Dendritic cell treated with granulocyte-macrophage colony-stimulating factor and Interleukin-4, amounts not matched to agents 40 ng/mL and 50 ng/mL, for 4 days (primary cell): ENCODE results near the gene SLC12A6.
"Not testable (repeated sequence)": the region's sequence is repeated elsewhere in the genome, so short reads cannot be mapped to it uniquely, and the experiment has no call there.

Experiments
- H3K27ac Mint-ChIP-seq: one replicate; pipeline ENCODE4 v1.8.0; 2022; ENCODE audit warnings: mild to moderate bottlenecking, mixed read lengths
- H3K27me3 Mint-ChIP-seq: one replicate; pipeline ENCODE4 v1.8.0; 2022; ENCODE audit warnings: mild to moderate bottlenecking, mixed read lengths
- H3K36me3 Mint-ChIP-seq: one replicate; pipeline ENCODE4 v1.8.0; 2022; ENCODE audit warnings: low read depth, mixed read lengths
- H3K4me1 Mint-ChIP-seq: one replicate; pipeline ENCODE4 v1.8.0; 2022; ENCODE audit warnings: low read depth, mixed read lengths
- H3K4me3 Mint-ChIP-seq: one replicate; pipeline ENCODE4 v1.8.0; 2022; ENCODE audit warnings: mild to moderate bottlenecking, moderate library complexity, mixed read lengths
- H3K9me3 Mint-ChIP-seq: one replicate; pipeline ENCODE4 v1.8.0; 2022; ENCODE audit warnings: mixed read lengths
- intact Hi-C: fragments of 100-400 bp; cut with micrococcal nuclease; formaldehyde crosslinking; loops from one replicate; pipeline ENCODE4 v1.15.0; 2022

Gene SLC12A6

GRCh38 chr15:34337557-34338306 is at the start of gene SLC12A6:
Gene SLC12A6 (minus strand): TSS chr15:34337781. CDS start chr15:34336680, 1,101 bp downstream.
- H3K27me3 Mint-ChIP-seq, result no peaks in the 10 kb centered on the region
- peak within 1 kb of the TSS; percentile 95 for H3K4me3 Mint-ChIP-seq
- no peaks in the 10 kb centered on the region for H3K9me3 Mint-ChIP-seq
- peak within 1 kb of the TSS; percentile 90 for H3K27ac Mint-ChIP-seq
- peaks cover 51% of the 10 kb centered on the region for H3K4me1 Mint-ChIP-seq
- peaks cover 34% of the 10 kb centered on the region for H3K36me3 Mint-ChIP-seq
- intact Hi-C loops, result loop anchor here (5.0 to 10.0 kb wide), 3 partner anchors 110 to 1183 kb away; partner anchors contain the start of genes EMC4, EMC7 and PGBD4

- H3K27ac Mint-ChIP-seq, H3K36me3 Mint-ChIP-seq, intact Hi-C loops, H3K4me3 Mint-ChIP-seq, H3K9me3 Mint-ChIP-seq, H3K4me1 Mint-ChIP-seq, H3K27me3 Mint-ChIP-seq: not testable (repeated sequence)
Observed at GRCh38 chr15:34381829-34382521, 44.4 kb upstream of the SLC12A6 start.

- H3K27ac Mint-ChIP-seq, H3K4me3 Mint-ChIP-seq, H3K4me1 Mint-ChIP-seq, H3K9me3 Mint-ChIP-seq, H3K36me3 Mint-ChIP-seq, H3K27me3 Mint-ChIP-seq, intact Hi-C loops: not testable (repeated sequence)
Observed at GRCh38 chr15:34380491-34380890, 42.9 kb upstream of the SLC12A6 start.

GRCh38 chr15:34376856-34377255 is 39.3 kb upstream of the SLC12A6 start:
- intact Hi-C loops, result no loop called here
- no peaks in the 10 kb centered on the region for H3K4me1 Mint-ChIP-seq
- H3K4me3 Mint-ChIP-seq, result no peak overlapping the region
- H3K27ac Mint-ChIP-seq, result no peak overlapping the region
- H3K27me3 Mint-ChIP-seq, result peaks cover 2% of the 10 kb centered on the region
- H3K9me3 Mint-ChIP-seq, result no peaks in the 10 kb centered on the region
- no peaks in the 10 kb centered on the region for H3K36me3 Mint-ChIP-seq

- H3K4me1 Mint-ChIP-seq, intact Hi-C loops, H3K27me3 Mint-ChIP-seq, H3K4me3 Mint-ChIP-seq, H3K27ac Mint-ChIP-seq, H3K36me3 Mint-ChIP-seq, H3K9me3 Mint-ChIP-seq: not testable (repeated sequence)
Observed at GRCh38 chr15:34375541-34375940, 38.0 kb upstream of the SLC12A6 start.

- intact Hi-C loops, result no loop called here
Observed at GRCh38 chr15:34374816-34375215, 37.2 kb upstream of the SLC12A6 start.

GRCh38 chr15:34373951-34374350 is 36.4 kb upstream of the SLC12A6 start:
- H3K9me3 Mint-ChIP-seq, result no peaks in the 10 kb centered on the region
- H3K36me3 Mint-ChIP-seq, result no peaks in the 10 kb centered on the region
- H3K27ac Mint-ChIP-seq, result no peak overlapping the region
- peaks cover 2% of the 10 kb centered on the region for H3K27me3 Mint-ChIP-seq
- no peak overlapping the region for H3K4me3 Mint-ChIP-seq
- intact Hi-C loops, result no loop called here
- H3K4me1 Mint-ChIP-seq, result peaks cover 12% of the 10 kb centered on the region

More at GRCh38 chr15:34374816-34375215, 37.2 kb upstream of the SLC12A6 start:
- Mint-ChIP-seq H3K9me3 (no peaks in the 10 kb centered on the region), H3K36me3 (no peaks in the 10 kb centered on the region), H3K27me3 (peaks cover 2% of the 10 kb centered on the region), H3K4me3 (no peak overlapping the region), H3K4me1 (peaks cover 8% of the 10 kb centered on the region), H3K27ac (no peak overlapping the region)

- no peaks in the 10 kb centered on the region for H3K27me3 Mint-ChIP-seq
- H3K36me3 Mint-ChIP-seq, result peaks cover 15% of the 10 kb centered on the region
- H3K4me3 Mint-ChIP-seq, result no peak overlapping the region
- peaks cover 31% of the 10 kb centered on the region for H3K4me1 Mint-ChIP-seq
- no peak overlapping the region for H3K27ac Mint-ChIP-seq
- no peaks in the 10 kb centered on the region for H3K9me3 Mint-ChIP-seq
- intact Hi-C loops, result no loop called here
Observed at GRCh38 chr15:34370643-34371042, 33.1 kb upstream of the SLC12A6 start.

- Mint-ChIP-seq H3K4me3 (no peak overlapping the region), H3K27ac (no peak overlapping the region), H3K27me3 (no peaks in the 10 kb centered on the region), H3K4me1 (peaks cover 36% of the 10 kb centered on the region), H3K36me3 (peaks cover 15% of the 10 kb centered on the region), H3K9me3 (no peaks in the 10 kb centered on the region)
- intact Hi-C loops, result no loop called here
Observed at GRCh38 chr15:34370129-34370528, 32.5 kb upstream of the SLC12A6 start.

GRCh38 chr15:34367101-34368081 is 29.8 kb upstream of the SLC12A6 start, which contains the start of gene LPCAT4:
Gene LPCAT4 (minus strand): TSS chr15:34367196. CDS start chr15:34367100, 96 bp downstream.
- H3K4me3 Mint-ChIP-seq, result peak within 1 kb of the TSS; percentile 93
- intact Hi-C loops, result loop anchor here (1.0 to 10.0 kb wide), 4 partner anchors 24 to 263 kb away; partner anchors contain the start of genes EMC7, NOP10, NUTM1 and PGBD4
- H3K36me3 Mint-ChIP-seq, result peaks cover 31% of the 10 kb centered on the region
- H3K27me3 Mint-ChIP-seq, result no peaks in the 10 kb centered on the region
- peak within 1 kb of the TSS; percentile 95 for H3K27ac Mint-ChIP-seq
- peaks cover 58% of the 10 kb centered on the region for H3K4me1 Mint-ChIP-seq
- H3K9me3 Mint-ChIP-seq, result no peaks in the 10 kb centered on the region

- Mint-ChIP-seq H3K36me3 (peaks cover 40% of the 10 kb centered on the region), H3K27ac (peak overlapping the region; percentile 95), H3K4me3 (peak overlapping the region; percentile 92), H3K9me3 (no peaks in the 10 kb centered on the region), H3K4me1 (peaks cover 60% of the 10 kb centered on the region), H3K27me3 (no peaks in the 10 kb centered on the region)
- intact Hi-C loops, result loop anchor here (1.0 to 10.0 kb wide), 4 partner anchors 23 to 262 kb away; partner anchors contain the start of genes EMC7, NOP10, NUTM1 and PGBD4
Observed at GRCh38 chr15:34366271-34367065, 28.9 kb upstream of the SLC12A6 start.

GRCh38 chr15:34365836-34366235 is 28.3 kb upstream of the SLC12A6 start:
- H3K4me1 Mint-ChIP-seq, result peaks cover 60% of the 10 kb centered on the region

More at GRCh38 chr15:34365836-34366235, 28.3 kb upstream of the SLC12A6 start:
- Mint-ChIP-seq H3K27ac (peak overlapping the region; percentile 95), H3K27me3 (no peaks in the 10 kb centered on the region), H3K36me3 (peaks cover 46% of the 10 kb centered on the region), H3K9me3 (no peaks in the 10 kb centered on the region), H3K4me3 (peak overlapping the region; percentile 92)
- intact Hi-C loops, result loop anchor here (10.0 kb wide), 1 partner anchor 261 kb away; the partner anchor contains the start of genes EMC7 and PGBD4
